Stimulated activated CD8-positive, alpha-beta memory T cell treated with anti-CD3 and anti-CD28 coated beads, Interleukin-4, amount 100 ng/mL, for 1 hour (primary cell): Measurements from ENCODE around the gene SPEF2.

Source experiments
- DNase-seq, 2 donors: peaks; one replicate each; pipeline ENCODE4 v3.0.0-alpha.2; 2020; ENCODE audit warnings: low read depth in 2 of 2, low spot score in 1 of 2

The SPEF2 gene

DNA sequence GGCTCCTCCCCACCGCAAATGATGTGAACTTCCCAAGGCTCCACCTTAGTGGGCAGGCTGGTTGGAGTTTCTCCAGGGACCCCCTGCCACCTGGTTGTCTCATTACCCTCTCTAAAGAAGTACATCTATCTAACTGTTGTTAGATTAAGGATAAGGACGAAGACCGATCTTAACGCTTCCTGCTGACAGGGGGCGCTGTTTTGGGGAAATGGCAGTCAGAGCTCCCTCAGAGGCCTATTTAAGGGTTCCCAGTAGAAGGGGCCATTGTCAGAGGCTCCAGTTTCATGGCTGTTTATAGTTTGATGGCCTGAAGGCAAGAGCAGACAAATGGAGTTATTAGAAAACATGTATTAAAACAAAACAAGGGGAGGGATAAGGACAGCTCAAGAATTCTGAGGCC is 100.1 kb downstream of the SPEF2 start:
- no peak for DNase-seq

DNA sequence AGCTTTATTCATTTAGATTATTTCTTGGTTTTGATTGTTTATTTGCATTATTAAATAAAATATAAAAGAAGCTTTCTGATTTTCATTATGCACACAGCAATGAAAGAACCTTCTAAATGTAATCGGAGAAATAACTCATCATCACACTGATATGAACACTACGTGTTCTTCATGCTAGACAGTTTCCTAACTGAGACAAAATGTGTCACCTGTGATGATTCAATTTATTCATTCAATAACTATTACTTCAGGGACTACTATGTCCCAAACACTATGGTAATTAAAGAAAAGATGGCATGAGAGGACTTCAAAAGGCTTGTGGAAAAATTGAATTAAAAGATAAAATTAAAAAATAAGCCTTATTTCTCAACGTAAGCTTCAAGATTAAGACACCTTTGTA is 118.1 kb downstream of the SPEF2 start:
- DNase-seq: no peak

DNA sequence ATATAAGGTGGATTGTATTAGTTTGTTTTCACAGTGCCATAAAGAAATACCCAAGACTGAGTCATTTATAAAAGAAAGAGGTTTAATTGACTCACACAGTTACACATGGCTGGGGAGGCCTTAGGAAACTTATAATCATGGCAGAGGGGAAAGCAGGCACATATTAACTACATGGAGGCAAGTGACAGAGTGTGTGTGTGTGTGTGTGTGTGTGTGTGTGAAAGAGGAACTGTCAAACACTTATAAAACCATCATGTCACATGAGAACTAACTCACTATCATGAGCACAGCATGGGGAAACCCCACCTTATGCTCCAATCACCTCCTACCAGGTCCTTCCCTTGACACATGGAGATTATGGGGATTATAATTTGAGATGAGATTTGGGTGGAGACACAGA is 118.6 kb downstream of the SPEF2 start:
- DNase-seq: no peak

DNA sequence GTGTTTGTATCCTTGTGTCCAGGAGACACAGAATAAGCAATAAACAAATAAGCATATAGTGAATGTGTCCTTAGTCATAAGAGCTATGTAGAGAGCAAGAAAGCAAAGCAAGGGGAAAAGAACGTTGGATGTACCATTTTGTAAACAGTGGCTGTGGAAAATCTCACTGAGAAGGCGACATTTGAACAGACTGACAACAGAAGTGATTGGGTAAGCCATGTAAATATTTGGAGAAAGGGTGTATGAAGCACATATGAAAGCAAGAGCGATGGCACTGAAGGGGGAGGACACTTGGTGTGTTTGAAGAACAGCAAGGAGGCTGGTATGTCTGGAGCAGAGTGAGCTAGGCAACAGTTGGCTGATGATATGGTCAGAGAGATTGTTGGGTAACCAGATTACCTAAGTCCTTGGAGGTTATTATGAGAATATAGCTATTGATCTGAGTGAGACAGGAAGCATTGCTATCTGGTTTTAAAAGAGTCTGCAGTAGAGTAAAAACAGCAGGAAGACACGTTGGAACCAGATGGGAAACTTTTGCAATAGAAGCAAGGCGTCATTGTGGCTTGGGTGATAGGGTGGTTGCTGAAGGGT is 123.6 kb downstream of the SPEF2 start:
- DNase-seq: no peak

- no peak for DNase-seq
Observed at GRCh38 chr5:35741971-35742370, 124.3 kb downstream of the SPEF2 start.

DNA sequence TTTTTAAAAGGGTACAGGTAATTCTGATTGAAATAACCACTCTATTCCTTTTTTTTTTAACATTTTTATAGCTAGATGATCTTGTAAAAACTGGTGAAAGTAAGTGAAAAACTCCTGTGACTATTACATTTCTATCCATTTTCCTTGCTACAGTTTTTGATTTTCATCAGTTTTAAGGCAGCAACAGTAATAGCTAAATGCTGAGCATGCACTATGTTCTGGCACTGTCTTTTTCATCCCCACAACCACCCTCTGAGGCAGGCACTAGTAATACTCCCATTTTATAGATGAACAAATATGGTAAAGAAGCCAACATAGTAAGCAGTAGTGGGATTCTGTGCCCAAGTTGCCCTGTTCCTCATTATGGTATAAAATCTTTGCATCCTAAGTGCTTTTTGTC is 126.0 kb downstream of the SPEF2 start:
- no peak for DNase-seq

GRCh38 chr5:35745193-35745592 is 127.5 kb downstream of the SPEF2 start:
- no peak for DNase-seq

GRCh38 chr5:35745660-35746059 is 128.0 kb downstream of the SPEF2 start:
- DNase-seq: no peak

- no peak for DNase-seq
Observed at GRCh38 chr5:35752012-35752411, 134.3 kb downstream of the SPEF2 start.

GRCh38 chr5:35753500-35753899 is 135.8 kb downstream of the SPEF2 start:
- no peak for DNase-seq

DNA sequence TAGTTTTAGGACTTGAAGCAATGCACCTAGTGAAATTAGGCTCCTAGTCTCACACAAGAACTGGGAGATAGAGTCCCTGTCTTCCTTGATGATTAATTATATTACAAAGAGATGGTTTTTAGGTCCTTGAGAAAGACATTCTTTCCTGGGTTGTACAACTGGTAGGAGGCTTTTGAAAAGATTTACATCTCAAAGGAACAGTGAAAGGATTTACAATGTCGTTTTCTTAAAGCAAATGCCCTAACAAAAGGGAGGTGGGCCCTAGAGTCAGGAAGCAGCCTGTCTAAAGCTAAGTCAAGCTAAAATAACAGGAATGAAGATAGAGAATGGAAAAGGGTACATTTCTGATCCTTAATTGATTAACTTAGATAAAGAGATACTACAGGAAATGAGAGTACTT is 136.8 kb downstream of the SPEF2 start:
- no peak for DNase-seq

DNA sequence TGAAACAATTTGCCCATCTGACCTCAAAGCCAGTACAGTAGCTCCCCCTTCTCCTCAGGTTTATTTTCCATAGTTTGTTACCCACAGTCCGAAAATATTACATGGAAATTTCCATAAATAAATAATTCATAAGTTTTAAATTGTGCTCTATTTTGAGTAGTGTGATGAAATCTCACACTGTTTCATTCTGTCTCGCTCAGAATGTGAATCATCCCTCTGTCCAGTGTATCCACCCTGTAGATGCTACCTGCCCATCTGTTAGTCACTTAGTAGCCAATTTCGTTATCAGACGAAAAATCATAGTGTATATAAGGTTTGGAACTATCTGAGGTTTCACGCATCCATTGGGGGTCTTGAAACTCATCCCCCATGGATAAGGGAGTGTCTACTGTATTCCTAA is 138.3 kb downstream of the SPEF2 start:
- DNase-seq: no peak

DNA sequence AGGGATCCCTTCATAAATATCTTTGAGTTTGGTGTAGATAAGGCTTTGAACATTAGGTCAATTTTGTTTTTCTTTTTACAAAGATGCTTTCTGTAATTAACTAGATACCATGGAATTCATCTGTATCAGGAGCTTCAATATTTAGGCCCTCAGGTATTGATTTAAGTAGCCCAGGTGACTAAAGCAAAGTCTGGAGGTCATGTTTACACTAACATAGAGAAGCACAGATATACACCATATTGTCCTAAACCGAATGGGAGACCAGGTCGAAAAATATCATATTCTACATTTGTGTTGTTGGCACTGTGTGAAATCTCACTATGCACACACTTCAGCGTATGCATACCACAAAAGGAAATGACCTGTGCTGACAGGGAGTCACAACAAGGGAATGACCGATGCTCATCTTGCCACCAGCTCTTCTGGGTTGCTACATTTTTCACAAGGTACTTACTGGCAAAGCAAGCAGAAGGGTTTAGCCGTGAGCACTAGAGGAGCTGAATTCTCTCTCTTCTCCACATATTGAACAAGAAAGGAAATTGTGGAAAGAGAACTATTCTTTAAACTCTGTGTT is 140.6 kb downstream of the SPEF2 start:
- no peak for DNase-seq

DNA sequence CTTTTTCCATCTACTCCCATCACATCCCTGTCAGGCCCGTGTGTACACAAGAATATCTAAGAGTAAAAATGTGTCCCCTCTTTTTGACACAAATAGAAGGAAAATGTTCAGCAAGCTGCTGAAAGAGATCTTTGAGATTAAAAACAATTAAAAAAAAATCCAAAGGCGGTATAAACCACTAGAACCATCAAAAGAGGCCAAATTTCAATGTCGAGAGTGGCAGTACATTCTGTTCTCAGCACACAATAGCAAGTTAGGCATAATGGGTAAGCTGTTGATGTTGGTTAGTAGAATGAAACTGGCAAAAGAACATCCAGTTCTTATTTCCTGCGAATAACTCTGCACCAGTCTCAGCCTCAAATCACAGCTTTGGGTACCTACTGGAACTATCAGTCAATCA is 143.9 kb downstream of the SPEF2 start:
- no peak for DNase-seq

DNA sequence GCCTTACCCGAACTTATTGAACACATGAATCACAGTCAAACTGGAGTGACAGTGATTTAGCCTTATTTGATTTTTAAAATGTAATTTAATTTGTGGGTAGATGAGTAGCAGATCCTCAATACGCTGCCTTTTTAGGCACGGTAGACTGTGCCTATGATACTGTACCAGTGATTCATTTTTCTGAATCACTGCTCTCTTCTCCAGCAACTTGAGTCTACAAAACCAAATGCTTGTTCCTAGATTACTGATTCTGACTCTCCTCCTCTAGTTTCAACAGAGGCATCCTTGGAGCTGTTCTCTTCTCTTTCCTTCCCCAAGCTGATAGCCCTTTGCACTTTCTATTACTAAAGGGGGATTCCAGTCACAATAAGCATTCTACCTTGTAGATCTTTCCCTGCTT is 144.7 kb downstream of the SPEF2 start:
- DNase-seq: no peak

GRCh38 chr5:35765921-35766320 is 148.3 kb downstream of the SPEF2 start:
- DNase-seq: no peak

GRCh38 chr5:35771300-35771699 is 153.6 kb downstream of the SPEF2 start:
- no peak for DNase-seq

GRCh38 chr5:35771839-35772238 is 154.2 kb downstream of the SPEF2 start:
- no peak for DNase-seq

- DNase-seq: no peak
Observed at GRCh38 chr5:35773967-35774366, 156.3 kb downstream of the SPEF2 start.

- DNase-seq: no peak
Observed at GRCh38 chr5:35776757-35777156, 159.1 kb downstream of the SPEF2 start.

DNA sequence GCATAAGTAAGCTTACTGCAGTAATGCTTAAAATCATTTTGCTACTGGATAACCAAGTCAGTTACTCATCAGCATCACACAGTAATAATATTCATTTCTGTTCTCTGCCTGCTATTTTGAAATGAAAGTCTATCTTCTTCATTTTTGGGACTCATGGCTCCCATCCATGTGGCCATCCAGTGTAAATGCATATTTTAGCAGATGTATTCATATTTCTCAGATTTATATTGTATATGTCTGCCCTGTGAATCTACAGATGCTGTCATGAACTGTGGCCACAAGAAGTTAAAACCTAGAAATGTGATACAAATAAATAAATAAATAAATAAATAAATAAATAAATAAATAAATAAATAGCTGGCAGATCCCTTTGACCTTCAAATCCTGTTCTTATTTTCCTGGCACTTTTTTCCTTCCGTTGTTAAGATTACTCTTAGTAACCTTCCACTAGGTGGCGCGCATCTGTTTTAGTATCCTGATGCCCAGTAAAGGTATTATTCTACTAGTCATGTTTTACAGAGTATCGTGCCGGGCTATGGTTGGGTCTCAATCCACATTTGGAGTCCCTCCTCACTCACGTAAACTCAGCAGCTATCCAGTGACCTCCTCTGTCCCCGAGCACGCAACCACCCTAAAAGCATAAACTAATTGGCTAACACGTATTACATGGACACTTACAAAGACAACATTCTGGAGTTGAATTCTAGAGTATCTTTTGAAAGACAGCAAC is 159.9 kb downstream of the SPEF2 start:
- DNase-seq: peak; percentile 61 to 64

DNA sequence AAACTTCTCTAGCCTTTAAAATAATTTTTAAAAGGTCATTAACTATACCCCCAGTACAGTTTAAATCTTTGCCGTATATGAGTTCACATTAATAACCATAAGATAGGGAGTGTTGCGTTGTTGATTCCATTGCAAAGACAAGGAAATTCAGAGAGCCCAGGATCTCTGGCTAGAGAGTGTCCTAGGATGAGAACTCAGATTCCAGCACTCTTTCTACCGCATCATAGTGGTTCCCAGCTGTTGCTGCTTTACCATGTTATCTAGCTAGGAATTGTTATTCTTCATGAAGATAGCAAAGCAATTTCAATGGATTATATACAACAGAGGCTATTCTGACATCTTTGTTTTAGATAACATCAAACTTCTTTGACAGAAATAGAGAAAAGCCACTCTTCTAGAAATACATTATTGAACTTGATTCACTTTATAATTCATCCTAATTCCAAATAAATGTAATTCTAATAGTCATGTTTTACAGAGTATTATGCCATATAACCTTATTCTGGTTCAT is 160.7 kb downstream of the SPEF2 start:
- DNase-seq: no peak

DNA sequence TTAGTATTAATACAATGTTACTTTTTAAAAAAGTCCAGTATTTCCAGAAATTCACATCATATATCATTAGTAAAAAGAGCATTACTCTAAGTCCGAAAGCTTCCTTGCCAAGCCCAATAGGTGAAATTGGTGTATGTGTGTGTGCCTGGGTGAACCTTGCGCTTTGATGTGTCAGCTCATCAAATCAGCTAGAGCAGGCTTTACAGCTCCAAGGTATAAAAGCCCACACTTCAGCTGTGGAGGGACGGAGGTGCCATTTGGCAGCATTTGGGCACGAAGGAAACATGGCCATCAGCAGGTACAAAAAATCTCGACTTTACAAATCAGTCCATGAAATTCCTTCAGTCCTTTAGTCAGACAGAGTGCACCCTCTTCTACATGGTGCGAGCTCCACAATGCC is 162.6 kb downstream of the SPEF2 start:
- no peak for DNase-seq
